Calu3 (cell line): Measurements from ENCODE around the gene ZBTB32. TPM values are rescaled to one million over a fixed set of nuclear protein-coding genes. Genes with fewer than 3 reads are reported as not detected.

ENCODE experiments used
- BruUV-seq: library from RNA; stranded (reverse); fragments of 400-500 nt; replicated peaks from 2 replicates; lab custom pipeline; 2021; lab: Mats Ljungman, UMichigan
- CTCF ChIA-PET: fragments of 300-600 bp; sonication (Branson Sonifier 250); formaldehyde crosslinking; loops from one replicate; lab custom pipeline; 2022; ENCODE audit warnings: antibody characterized with exemption; lab: Charles Lee
- DNase-seq: peaks from one replicate; pipeline ENCODE4 v3.0.0; 2022
- H3K27ac Mint-ChIP-seq: one replicate; pipeline ENCODE4 v1.8.0; 2022; ENCODE audit warnings: mixed read lengths; ENCODE audit not compliant: unreplicated experiment
- H3K27me3 Mint-ChIP-seq: one replicate; pipeline ENCODE4 v1.8.0; 2022; ENCODE audit warnings: mixed read lengths; ENCODE audit not compliant: unreplicated experiment
- H3K36me3 Mint-ChIP-seq: one replicate; pipeline ENCODE4 v1.8.0; 2022; ENCODE audit warnings: mild to moderate bottlenecking, moderate library complexity, mixed read lengths; ENCODE audit not compliant: insufficient read depth, unreplicated experiment
- H3K4me1 Mint-ChIP-seq: one replicate; pipeline ENCODE4 v1.8.0; 2022; ENCODE audit warnings: mild to moderate bottlenecking, low read depth, mixed read lengths; ENCODE audit not compliant: unreplicated experiment
- H3K4me3 Mint-ChIP-seq: one replicate; pipeline ENCODE4 v1.8.0; 2022; ENCODE audit warnings: mild to moderate bottlenecking, low read depth, moderate library complexity, mixed read lengths; ENCODE audit not compliant: unreplicated experiment
- H3K9me3 Mint-ChIP-seq: one replicate; pipeline ENCODE4 v1.8.0; 2022; ENCODE audit warnings: low read depth, mixed read lengths; ENCODE audit not compliant: unreplicated experiment
- intact Hi-C: fragments of 100-400 bp; cut with micrococcal nuclease; formaldehyde crosslinking; loops from one replicate; pipeline ENCODE4 v1.10.0; 2022; ENCODE audit not compliant: unreplicated experiment
- total RNA-seq: library from RNA; stranded (reverse); gene quantifications from 2 replicates; pipeline ENCODE4 v1.2.3, GENCODE V29; 2022
- TF ChIP-seq, protein P1 (sequence below): fragments of 200-600 bp; IDR thresholded peaks from one replicate; pipeline ENCODE4 v1.8.0; 2022; ENCODE audit warnings: antibody characterized with exemption; ENCODE audit not compliant: unreplicated experiment

ZBTB32 gene
- total RNA-seq, 1 experiment from 2014 or later: not detected

DNA sequence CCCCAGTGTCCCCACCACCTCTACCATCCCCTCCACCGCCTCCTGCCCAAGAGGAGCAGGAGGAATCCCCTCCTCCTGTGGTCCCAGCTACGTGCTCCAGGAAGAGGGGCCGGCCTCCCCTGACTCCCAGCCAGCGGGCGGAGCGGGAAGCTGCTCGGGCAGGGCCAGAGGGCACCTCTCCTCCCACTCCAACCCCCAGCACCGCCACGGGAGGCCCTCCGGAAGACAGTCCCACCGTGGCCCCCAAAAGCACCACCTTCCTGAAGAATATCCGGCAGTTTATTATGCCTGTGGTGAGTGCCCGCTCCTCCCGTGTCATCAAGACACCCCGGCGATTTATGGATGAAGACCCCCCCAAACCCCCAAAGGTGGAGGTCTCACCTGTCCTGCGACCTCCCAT is 16.3 kb downstream of the ZBTB32 start:
- no TSS peak for BruUV-seq
- no peaks in the 10 kb centered on the region for H3K27me3 Mint-ChIP-seq
- H3K9me3 Mint-ChIP-seq: no peaks in the 10 kb centered on the region
- intact Hi-C loops: no loop called here
- no peak for DNase-seq
- peaks cover 95% of the 10 kb centered on the region for H3K36me3 Mint-ChIP-seq
- H3K27ac Mint-ChIP-seq: no peak overlapping the region
- CTCF ChIA-PET: interaction anchor here (0.6 kb wide), 1 partner anchor 1905 kb away, joined by 5 read pairs; no protein-coding TSS in a partner anchor
- peaks cover 21% of the 10 kb centered on the region for H3K4me1 Mint-ChIP-seq
- H3K4me3 Mint-ChIP-seq: no peak overlapping the region
- TF ChIP-seq, protein P1, sequence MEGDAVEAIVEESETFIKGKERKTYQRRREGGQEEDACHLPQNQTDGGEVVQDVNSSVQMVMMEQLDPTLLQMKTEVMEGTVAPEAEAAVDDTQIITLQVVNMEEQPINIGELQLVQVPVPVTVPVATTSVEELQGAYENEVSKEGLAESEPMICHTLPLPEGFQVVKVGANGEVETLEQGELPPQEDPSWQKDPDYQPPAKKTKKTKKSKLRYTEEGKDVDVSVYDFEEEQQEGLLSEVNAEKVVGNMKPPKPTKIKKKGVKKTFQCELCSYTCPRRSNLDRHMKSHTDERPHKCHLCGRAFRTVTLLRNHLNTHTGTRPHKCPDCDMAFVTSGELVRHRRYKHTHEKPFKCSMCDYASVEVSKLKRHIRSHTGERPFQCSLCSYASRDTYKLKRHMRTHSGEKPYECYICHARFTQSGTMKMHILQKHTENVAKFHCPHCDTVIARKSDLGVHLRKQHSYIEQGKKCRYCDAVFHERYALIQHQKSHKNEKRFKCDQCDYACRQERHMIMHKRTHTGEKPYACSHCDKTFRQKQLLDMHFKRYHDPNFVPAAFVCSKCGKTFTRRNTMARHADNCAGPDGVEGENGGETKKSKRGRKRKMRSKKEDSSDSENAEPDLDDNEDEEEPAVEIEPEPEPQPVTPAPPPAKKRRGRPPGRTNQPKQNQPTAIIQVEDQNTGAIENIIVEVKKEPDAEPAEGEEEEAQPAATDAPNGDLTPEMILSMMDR: no peak

DNA sequence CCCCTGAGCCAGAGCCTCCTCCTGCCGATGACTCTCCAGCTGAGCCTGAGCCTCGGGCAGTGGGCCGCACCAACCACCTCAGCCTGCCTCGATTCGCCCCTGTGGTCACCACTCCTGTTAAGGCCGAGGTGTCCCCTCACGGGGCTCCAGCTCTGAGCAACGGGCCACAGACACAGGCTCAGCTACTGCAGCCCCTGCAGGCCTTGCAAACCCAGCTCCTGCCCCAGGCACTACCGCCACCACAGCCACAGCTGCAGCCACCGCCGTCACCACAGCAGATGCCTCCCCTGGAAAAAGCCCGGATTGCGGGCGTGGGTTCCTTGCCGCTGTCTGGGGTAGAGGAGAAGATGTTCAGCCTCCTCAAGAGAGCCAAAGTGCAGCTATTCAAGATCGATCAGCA is 17.0 kb downstream of the ZBTB32 start:
- intact Hi-C loops: no loop called here
- Mint-ChIP-seq H3K27me3 (no peaks in the 10 kb centered on the region), H3K4me3 (no peak overlapping the region), H3K27ac (no peak overlapping the region), H3K9me3 (no peaks in the 10 kb centered on the region), H3K4me1 (peaks cover 16% of the 10 kb centered on the region), H3K36me3 (peaks cover 94% of the 10 kb centered on the region)
- TF ChIP-seq, protein P1: no peak
- BruUV-seq: no TSS peak
- CTCF ChIA-PET: interaction anchor here (0.6 kb wide), 2 partner anchors 66 to 159 kb away, joined by 3 to 4 read pairs; no protein-coding TSS in a partner anchor
- no peak for DNase-seq

DNA sequence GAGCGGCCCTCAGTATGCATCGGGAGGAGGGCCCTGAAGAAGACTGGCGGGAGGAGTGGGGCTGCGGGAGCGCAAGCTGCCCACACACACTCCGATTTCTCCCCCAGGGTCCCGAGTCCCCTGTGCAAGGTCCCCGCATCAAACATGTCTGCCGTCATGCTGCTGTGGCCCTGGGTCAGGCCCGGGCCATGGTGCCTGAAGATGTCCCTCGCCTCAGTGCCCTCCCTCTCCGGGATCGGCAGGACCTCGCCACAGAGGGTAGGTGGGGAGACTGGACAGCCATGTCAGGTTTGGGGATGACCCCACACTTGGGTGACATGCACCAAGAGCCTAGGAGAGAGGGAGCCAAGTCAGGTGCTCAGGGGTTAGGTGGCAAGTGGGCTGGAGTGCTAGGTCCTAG is 18.1 kb downstream of the ZBTB32 start:
- CTCF ChIA-PET: no interaction called here
- intact Hi-C loops: no loop called here
- DNase-seq: no peak
- Mint-ChIP-seq H3K27ac (no peak overlapping the region), H3K9me3 (no peaks in the 10 kb centered on the region), H3K4me1 (peaks cover 12% of the 10 kb centered on the region), H3K27me3 (no peaks in the 10 kb centered on the region), H3K4me3 (no peak overlapping the region), H3K36me3 (peaks cover 83% of the 10 kb centered on the region)
- no TSS peak for BruUV-seq
- TF ChIP-seq, protein P1: no peak

DNA sequence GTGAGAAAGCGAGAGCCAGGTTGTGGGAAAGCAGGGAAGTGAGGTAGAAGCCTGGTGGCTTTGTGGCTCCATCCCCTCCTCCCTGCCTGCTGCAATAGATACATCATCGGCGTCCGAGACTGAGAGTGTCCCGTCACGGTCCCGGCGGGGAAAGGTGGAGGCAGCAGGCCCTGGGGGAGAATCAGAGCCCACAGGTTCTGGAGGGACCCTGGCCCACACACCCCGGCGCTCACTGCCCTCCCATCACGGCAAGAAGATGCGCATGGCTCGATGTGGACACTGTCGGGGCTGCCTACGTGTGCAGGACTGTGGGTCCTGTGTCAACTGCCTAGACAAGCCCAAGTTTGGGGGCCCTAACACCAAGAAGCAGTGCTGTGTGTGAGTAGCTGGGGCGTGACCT is 18.5 kb downstream of the ZBTB32 start:
- Mint-ChIP-seq H3K27me3 (no peaks in the 10 kb centered on the region), H3K36me3 (peaks cover 84% of the 10 kb centered on the region), H3K27ac (no peak overlapping the region), H3K9me3 (no peaks in the 10 kb centered on the region), H3K4me3 (no peak overlapping the region), H3K4me1 (peaks cover 12% of the 10 kb centered on the region)
- TF ChIP-seq, protein P1: no peak
- intact Hi-C loops: no loop called here
- BruUV-seq: no TSS peak
- CTCF ChIA-PET: interaction anchor here (0.9 kb wide), 1 partner anchor 14 kb away, joined by 3 read pairs; no protein-coding TSS in a partner anchor
- no peak for DNase-seq
